HS-27A (cell line): Measurements from ENCODE around the gene TEKT2.

Experiments used
- DNase-seq: peaks from one replicate; pipeline ENCODE4 v3.0.0-alpha.2; 2012; ENCODE audit warnings: low read depth, missing footprints

The TEKT2 gene, protein sequence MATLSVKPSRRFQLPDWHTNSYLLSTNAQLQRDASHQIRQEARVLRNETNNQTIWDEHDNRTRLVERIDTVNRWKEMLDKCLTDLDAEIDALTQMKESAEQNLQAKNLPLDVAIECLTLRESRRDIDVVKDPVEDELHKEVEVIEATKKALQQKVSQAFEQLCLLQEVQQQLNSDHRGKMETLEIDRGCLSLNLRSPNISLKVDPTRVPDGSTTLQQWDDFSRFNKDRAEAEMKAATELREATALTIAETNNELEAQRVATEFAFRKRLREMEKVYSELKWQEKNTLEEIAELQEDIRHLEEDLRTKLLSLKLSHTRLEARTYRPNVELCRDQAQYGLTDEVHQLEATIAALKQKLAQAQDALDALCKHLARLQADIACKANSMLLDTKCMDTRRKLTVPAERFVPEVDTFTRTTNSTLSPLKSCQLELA

DNA sequence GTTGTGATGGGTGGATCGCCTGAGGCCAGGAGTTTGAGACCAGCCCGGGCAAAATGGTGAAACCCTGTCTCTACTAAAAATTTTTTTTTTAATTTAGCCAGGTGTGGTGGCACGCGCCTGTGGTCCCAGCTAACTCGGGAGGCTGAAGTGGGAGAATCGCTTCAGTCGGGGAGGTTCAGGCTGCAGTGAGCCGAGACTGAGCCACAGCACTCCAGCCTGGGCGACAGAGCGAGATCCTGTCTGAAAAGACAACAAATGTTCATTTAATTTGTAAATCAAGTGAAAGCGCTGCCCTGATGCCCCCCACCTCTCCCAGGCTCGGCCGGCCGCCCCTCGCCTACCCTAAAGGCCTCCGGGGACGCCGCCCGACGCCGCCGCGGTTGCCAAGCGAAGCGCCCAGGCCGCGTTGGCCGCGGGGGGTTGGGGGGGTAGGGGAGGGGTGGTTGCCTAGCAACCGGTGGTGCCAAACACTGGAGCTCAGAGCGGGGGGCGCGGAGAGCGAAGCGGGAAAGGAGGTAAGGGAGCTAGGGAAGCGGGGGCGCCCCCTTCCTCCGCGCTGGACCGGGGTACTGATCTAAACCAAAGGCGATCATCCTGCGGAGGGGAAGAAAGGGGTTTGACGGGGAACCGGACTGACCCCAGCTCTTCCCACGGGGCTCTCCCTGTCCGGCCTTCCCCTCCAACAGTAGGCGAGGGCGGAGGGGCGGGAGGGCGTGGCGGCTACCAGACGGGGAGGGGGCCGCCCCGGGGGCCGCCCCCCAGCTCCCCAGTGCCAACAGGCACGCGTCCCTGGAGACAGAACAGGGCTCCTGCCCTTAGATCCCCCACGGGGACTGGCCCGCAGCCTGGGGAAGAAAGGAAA, at the start of gene TEKT2:
TEKT2 (plus strand) TSS at position 460 of the 862 bp plus-strand sequence. CDS start 828 bp downstream, outside the sequence.
- DNase-seq = no peak

DNA sequence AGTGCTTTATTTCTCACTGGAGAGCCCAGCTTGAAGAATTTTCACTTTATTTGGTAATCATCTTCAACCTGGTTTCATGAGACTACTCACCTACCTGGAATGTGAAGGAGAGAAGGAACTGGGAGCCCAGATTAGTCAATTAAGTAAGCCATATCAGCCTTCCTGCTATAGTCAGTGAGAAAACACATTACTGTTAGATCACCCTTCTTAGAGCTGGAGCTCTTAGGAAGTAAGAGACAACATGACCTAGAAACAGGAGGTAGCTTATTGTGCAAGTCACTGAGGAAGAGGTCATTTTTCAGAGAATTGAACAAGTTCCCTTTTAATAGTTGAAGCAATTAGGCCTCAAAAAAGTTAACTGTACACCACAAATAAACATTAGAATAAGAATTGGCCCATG, 49.2 kb upstream of the TEKT2 start:
- no peak for DNase-seq

DNA sequence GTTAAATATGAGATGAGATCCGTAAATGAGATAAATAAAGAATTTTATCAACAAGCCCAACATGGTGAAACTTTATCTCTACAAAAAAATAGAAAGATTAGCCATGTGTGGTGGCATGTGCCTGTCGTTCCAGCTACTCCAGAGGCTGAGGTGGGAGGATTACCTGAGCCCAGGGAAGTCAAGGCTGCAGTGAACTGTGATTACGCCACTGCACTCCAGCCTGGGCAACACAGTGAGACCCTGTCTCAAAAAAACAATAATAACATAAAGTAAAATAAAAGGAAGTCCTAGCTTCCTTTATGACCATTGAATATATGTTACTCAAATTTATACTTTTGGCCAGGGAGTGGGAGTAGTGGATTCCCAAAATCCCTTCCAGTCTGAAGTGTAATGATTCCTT, 48.7 kb upstream of the TEKT2 start:
- DNase-seq = no peak

DNA sequence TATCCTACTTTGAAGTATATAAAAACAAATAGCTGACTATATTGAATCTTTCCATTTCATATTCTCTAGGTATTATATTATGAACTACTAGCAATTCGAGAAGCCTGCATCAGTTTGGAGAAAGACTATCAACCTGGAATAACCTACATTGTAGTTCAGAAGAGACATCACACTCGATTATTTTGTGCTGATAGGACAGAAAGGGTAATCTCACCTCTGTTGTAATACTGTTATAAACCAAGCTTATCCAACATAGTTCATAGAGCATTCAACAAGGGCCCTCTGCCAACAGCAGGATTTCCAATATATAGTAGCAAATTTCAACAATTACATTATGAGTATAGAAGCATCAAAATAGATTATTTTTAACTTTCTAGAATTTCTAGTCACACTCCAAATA, 43.7 kb upstream of the TEKT2 start:
- no peak for DNase-seq

DNA sequence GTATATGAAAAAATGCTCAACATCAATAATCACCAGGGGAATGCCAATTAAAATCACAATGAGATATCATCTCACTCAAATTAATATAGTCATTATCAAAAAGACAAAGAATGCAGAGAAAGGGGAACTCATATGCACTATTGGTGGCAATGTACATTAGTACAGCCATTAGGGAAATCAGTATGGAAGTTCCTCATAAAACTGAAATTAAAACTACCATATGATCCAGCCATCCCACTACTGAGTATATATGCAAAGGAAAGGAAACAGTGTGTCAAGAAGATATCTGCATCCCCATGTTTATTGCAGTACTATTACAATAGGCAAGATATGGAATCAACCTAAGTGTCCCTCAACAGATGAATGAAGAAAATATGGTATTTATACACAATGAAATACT, 32.1 kb upstream of the TEKT2 start:
- DNase-seq = no peak

DNA sequence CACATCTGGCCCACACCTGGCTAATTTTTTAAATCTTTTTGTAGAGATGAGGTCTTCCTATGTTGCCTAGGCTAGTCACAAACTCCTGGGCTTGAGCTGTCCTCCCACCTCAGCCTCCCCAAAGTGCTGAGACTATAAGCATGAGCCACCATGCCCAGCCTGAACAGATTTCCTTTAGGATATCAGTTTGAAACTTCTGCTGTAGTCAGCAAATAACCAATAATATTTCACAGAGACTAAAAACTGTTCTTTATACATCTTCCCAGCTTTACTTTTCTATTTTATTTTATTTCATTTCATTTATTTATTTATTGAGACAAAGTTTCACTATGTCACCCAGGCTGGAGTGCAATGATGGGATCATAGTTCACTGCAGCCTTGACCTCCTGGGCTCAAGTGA, 29.9 kb upstream of the TEKT2 start:
- no peak for DNase-seq

DNA sequence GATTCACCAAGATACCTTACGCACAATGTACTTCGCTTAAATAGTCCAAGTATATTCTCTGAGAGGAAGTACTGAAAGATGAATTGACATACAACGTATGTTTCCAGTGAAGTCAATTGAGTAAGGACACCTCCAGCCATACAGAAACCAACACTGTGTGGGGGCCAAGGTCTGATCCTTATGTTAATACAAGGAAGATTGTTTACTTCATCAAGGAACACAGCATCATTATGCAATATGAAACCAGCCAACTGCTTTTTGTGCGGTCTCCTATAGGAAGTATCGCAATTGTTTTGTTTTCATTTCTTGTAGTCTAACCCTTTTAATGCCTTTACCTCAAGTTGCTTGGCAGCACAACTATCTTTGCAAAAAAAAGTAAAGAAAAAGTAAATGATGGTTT, 28.2 kb upstream of the TEKT2 start:
- no peak for DNase-seq

DNA sequence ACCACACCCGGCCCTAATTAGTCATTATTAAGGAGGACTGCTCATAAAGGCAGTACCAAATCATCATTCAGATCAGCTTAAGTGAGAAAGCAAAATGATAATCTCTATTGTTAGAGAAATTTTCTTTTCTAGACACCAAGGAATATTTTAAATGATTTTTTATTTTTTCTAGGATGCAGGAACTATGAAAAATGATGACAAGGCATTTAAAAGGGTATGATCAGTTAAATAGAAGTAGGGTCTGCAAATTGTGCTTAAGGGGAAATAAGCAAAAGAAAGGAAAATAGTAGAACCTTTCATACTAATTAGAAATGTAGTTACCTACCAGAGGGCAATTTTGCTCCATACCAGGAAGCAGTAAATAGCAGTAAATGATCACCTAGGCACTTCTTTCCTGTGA, 21.6 kb upstream of the TEKT2 start:
- DNase-seq = no peak

DNA sequence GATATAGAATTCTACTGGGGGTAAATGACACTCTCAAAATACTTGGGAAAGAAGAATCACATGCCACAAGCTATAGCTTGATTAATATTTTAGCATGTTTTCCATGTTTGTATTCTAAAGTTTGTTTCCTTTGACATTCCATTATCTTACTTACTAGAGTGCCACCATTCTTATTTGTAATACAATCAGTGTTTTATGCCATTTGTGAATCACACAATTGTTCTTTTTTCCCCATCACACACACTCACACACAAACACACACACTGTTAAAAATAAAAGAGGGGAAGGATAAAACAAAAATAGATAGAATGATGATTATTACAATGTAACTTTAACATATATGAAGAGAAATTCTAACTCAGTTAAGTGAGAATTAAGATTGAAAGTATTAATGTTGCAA, 16.0 kb upstream of the TEKT2 start:
- no peak for DNase-seq

DNA sequence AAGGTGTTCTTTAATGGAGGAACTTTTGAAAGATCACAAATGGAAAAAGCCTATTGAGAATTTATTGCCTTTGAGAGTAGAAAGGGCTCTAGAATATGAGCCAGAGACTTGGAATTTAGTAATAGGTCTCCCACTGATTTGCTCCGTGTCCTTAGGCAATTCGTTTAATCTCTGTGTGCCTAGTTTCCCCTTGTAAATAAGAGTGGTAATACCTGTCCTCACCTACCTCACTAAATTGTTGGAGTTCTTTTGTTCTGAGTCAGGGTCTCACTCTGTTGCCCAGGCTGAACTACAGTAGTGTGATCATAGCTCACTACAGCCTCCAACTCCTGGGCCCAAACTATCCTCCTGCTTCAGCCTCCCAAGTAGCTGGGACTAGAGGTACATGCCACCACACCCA, 15.0 kb upstream of the TEKT2 start:
- DNase-seq = no peak

DNA sequence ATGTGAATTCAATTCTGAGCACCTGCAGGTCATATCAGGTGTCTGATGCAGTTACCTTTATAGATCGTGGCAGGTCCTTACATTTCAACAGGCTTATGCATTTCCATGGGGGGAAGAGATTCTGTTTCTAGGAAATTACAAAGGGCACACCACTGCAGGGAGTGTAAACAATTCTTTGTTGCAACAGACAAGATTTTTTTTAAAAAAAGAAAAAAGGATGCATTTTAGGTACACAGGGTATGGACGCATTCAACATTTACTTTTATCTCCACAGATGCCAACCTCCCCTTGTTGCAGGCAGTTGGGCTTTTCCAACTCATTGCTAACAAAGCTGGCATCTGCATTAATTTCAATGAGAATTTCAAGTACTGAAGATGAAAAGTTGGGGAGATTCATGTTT, 13.5 kb upstream of the TEKT2 start:
- no peak for DNase-seq

DNA sequence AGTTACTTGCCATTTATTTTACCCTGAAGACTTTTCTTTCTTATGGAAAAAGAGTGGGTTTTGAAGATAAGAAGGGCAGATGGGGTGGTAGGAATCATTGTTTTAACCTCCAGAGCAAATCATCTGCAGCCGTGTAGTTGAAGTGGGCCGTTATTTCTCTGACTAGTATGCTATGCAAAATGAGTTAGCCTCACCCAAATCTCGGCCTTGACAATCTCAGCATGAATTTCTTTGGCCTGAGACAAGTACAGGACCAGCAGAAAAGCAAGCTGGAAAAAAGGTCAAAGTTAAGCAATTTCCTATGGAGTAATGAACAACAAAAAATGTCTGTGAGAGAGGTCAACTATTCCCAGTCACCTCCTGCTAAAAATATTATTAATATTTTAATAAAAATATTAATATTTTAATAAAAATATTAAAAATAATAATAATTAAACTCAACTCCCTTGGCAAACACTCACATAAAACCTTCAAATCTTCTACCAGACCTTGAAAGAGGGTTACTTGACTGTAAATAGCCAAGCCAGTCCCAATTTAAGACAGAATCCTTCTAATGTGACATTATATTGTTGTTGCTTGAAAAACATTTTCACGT, 6.8 kb upstream of the TEKT2 start:
- DNase-seq = no peak

DNA sequence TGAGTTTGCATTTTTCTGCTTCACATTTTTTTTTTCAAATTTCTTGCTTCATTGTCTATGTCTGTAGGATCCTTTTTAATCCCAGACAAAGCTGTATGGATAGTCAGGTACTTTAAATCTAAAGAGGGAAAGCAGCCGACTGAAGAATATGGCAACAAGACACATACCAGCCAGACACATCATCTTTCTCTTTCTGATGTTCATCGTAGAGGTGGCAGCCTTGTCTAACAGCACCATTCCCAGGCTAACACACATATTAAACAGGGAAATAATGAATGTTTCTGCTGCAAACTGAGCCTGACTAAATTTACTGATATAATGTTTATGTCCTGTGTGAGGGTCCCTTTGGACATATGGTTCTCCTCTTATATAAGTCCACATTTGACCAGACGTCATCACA, 3.7 kb upstream of the TEKT2 start:
- no peak for DNase-seq

DNA sequence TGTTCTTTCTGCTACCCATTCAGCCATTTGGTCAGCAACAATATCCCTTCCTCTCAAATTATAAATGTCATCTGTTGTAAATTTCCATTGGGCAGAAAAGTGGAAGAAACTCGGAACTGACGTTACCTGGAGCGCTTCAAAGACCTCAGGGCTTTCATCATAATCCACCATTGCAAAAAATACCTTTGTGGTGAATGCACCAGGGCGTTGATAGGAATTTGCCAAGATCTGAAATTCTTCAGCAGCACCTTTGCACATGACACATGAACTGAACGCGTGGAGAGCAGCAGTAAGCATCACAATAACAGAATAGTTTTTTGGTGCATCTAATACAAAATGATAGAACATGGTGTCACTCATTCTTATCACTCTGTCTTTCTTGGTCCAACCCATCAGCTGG, 3.1 kb upstream of the TEKT2 start:
- DNase-seq = no peak

DNA sequence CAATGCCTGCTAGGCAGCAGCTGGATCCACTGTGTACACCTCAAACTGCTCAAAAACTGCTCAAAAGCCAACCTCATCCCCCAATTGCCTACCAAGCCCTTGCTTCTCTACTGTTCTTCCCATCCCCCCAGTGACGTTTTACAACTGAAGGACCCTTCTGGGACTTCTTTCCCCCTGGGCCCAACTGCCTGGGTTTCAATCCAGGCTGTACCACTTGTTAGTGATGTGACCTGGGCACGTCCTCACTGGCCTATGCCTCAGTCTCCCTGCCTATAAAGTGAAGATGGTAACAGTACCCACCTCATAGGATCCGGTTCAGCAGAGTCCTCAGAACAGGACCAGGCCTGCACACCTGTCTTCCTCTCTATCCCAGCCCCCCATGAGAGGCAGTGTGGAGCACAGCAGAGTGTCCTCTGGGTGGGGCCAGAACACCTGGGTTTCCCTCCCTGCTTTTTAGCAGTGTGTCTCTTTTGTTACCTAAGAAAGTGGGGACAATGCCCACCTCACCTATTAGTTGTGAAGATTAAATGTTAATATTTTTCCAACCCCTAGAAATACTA, 1.9 kb upstream of the TEKT2 start:
- no peak for DNase-seq

DNA sequence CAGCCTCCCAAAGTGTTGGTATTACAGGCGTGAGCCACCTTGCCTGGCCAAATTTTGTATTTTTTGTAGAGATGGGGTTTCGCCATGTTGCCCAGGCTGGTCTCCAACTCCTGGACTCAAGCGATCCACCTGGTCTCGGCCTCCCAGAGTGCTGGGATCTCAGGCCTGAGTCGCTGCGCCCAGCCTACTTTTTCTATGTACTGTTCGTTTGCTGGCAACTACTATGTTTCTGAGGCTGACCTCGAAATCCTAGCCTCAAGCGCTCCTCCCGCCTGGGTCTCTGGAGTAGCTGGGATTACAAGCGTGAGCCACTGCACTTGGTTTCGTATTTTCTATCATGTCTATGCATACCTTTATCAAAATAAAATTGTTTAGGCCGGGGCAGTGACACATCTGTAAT, 675 bp upstream of the TEKT2 start:
- DNase-seq = no peak

DNA sequence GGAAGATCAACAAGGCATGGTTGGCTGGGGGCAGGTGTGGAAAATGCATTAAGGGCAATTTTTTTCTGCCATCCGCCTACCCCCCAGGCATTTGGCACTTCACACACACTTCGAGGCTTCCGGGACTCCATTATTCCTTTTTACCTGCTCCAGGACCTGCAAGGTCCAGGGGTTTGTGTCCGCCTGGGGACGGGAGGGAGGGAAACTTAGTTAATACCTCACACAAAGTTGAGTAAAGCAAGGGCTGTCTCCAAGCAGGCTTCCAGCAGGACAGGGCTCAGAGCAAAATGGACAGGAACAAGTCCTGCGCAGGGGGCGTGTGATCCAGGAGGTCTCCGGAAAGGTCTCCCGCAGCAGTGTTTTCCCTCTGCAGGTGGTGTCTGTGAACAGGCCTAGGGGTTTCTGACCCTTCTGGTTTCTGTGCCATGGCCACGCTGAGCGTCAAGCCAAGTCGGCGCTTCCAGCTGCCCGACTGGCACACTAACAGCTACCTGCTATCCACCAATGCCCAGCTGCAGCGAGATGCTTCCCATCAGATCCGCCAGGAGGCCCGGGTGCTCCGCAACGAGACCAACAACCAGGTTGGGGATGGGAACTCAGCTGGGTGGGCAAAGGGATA, 712 bp downstream of the TEKT2 start:
- DNase-seq = no peak

DNA sequence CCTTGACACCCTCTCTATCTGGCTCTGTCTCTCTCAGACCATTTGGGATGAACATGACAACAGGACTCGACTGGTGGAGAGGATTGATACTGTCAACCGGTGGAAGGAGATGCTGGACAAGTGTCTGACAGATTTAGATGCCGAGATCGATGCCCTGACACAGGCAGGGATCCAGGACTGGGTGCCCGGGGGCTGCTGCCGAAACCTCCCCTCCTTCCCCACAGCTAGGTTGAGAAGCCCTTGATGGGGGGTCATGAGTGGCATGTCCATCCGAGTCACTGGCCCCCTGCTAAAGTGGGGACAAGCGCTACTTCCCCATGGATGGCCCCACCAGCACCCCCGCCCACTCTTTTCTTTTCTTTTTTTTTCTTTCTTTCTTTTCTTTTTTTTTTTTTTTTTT, 1.2 kb downstream of the TEKT2 start:
- DNase-seq = no peak

DNA sequence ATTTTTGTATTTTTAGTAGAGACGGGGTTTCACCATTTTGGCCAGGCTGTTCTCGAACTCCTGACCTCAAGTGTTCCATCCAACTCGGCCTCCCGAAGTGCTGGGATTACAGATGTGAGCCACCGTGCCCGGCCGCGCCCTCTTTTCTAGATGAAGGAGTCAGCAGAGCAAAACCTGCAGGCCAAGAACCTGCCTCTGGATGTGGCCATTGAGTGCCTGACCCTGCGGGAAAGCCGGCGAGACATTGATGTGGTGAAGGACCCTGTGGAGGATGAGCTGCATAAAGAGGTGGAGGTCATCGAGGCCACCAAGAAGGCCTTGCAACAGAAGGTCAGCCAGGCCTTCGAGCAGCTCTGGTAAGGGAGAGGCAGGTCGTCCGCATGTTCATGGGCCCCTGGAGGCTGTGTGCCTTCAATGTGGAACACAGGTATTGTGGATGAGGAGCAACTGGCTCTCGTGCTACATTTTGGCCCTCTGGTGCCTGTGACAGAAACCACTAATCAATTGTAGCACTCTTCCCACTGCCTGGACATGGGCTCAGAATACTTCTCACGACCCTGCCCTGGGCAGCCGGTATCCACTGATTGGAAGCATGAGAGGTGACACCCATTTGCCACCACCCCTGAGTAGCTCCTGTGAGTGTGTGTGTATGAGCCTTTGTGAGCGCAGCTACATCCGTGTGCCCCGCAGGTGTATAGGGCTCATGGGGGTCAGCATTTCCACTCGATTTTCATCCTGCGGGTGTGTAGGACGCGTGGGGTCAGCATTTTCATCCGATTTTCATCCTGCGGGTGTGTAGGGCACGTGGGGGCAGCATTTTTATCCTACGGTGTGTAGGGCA, 2.0 kb downstream of the TEKT2 start:
- DNase-seq = no peak

DNA sequence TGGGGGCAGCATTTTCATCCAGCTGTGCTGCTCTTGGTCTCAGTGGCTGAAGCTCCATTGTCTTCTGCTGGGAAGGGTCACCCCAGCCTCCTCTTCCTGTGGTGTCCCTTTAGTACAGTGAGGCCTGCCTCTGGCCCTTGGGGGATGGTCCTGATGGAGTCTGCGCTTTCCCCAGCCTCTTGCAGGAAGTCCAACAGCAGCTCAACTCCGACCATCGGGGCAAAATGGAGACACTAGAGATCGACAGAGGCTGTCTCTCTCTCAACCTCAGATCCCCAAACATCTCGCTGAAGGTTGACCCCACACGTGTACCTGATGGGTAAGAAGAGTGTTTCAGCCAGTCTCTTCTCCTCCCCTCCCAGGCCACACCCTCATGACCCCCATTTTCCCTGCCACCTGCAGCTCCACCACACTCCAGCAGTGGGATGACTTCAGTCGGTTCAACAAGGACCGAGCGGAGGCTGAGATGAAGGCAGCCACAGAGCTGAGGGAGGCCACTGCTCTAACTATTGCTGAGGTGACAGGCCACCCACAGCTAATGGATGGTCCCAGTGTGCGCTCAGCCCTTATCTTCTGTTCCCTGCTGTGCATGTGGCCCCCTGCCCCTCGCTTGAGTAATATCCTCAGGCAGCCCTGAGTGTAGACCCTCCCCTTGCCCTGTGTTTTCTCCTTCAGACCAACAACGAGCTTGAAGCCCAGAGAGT, 2.8 kb downstream of the TEKT2 start:
- DNase-seq = no peak
